Measurements from ENCODE around the gene ABCA4. TPM values are rescaled to one million over a fixed set of nuclear protein-coding genes. Genes with fewer than 3 reads are reported as not detected.

ABCA4 gene
- total and polyA plus RNA-seq, 2 of the 8 experiments (the other 6 are each of a cell fraction or from before 2014, with no cell fraction given): 0.06 TPM; not detected in 1

DNA sequence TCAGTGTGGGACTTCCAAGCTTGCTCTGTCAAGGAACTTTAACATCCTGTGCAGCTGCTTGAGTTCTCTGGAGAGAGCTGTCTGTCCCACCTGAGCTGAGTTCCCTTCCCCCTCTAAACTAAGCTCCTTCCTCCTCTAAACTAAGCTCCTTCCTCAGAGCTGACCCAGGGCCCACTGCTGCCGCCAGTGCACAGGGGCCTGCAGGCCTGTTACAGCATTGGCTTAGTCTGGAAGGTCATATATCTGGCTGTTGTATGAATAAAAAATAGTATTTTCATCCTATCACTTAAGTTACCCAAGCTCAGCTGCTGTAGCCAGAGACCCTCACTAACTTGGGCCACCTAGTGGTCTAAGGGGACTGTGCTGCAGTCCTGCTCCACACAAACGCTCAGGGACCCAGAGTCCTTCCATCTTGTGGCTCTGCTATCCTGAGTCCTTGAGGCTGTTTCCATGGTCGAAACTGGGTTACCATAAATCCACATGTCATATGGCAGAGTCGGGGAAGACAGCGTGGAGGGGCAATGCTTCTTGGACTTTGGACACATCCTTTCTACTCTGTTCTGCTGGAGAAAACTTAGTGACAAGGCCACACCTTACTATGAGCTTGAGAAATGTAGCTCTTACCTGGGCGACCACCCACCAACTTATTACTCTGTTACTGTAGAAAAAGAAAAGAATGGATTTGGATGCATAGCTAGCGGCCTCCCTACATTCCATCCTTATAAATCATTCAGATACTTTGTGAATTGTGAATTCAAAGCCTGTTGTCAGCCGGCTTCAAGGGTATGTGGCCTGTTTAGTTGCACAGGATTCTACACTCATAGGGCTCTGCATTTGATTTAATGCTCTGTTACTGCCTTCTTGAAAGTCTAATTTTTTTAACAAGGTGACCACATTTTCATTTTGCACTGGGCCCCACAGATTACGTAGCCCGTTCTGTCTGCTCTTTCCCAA, 140.4 kb downstream of the ABCA4 start:
- H3K36me3 ChIP-seq (ENCODE audit: control insufficient read depth in 2 of 4, insufficient read depth in 4 of 4, low read length in 3 of 4): no peaks in the 10 kb centered on the region
- no peaks in the 10 kb centered on the region for H3K23me2 ChIP-seq (ENCODE audit: low read depth, low read length)
- H3K4me3 ChIP-seq (ENCODE audit: extremely low read depth in 1 of 4, insufficient read depth in 2 of 4, low read depth in 3 of 4, low read length in 4 of 4): no peak overlapping the region
- no peak overlapping the region for H4K5ac ChIP-seq (ENCODE audit: insufficient read length, low read depth, low read length)
- no peak overlapping the region for H3K9ac ChIP-seq (replicated peaks in 1 of 4; ENCODE audit: extremely low read depth in 1 of 4, low read depth in 3 of 4, low read length in 3 of 4)
- H2BK5ac ChIP-seq (ENCODE audit: low read depth, low read length): no peak overlapping the region
- ChIA-PET CTCF (ENCODE audit: partially characterized antibody) (interaction anchor here (0.8 to 8.8 kb wide), 38 partner anchors 8 to 417 kb away, joined by 3 to 66 read pairs (median 4); partner anchors contain the start of gene DNTTIP2), POLR2A (ENCODE audit: partially characterized antibody) (interaction anchor here (0.6 to 0.9 kb wide), 2 partner anchors 22 to 101 kb away, joined by 4 to 5 read pairs; partner anchors contain the start of gene DNTTIP2)
- no peak overlapping the region for H2BK12ac ChIP-seq (ENCODE audit: low read depth, low read length)
- no peak overlapping the region for H2BK20ac ChIP-seq (ENCODE audit: low read length)
- no peak overlapping the region for H3K56ac ChIP-seq (replicated peaks; ENCODE audit: insufficient read length, low read depth, low read length)
- no peaks in the 10 kb centered on the region for H3K79me1 ChIP-seq (ENCODE audit: low read depth, low read length)
- no peak overlapping the region for H3K23ac ChIP-seq (ENCODE audit: insufficient read length)
- WGBS, 2 experiments (ENCODE audit: extremely low coverage in 1 of 2, insufficient coverage in 1 of 2, insufficient read length in 1 of 2, insufficient replicate concordance in 2 of 2, low coverage in 1 of 2, low lambda C conversion rate in 2 of 2, missing lambda C conversion rate in 1 of 2): 79% methylated on average over 10 of the region's 10 CpGs; no CpG with 5 or more reads in 1 of the 2 experiments
- H3K27ac ChIP-seq (ENCODE audit: low read depth, low read length): no peak overlapping the region
- H3K79me2 ChIP-seq (ENCODE audit: control insufficient read depth in 1 of 2, insufficient read depth in 2 of 2, low read length in 2 of 2): no peaks in the 10 kb centered on the region
- peaks cover 1 to 10% (median 6%) of the 10 kb centered on the region in 4 experiments; a peak in 6 of 7 replicates for H3K4me1 ChIP-seq (replicated peaks in 1 of 4; ENCODE audit: control insufficient read depth in 3 of 4, insufficient read depth in 4 of 4, low read length in 3 of 4)
- no peak overlapping the region for H3K4me2 ChIP-seq (ENCODE audit: insufficient read depth in 1 of 2, low read depth in 2 of 2, low read length in 2 of 2)
- H2AFZ ChIP-seq (ENCODE audit: low read length): peak overlapping the region; percentile 96
- H3K14ac ChIP-seq (ENCODE audit: insufficient read length): no peak overlapping the region
- no peak overlapping the region for H3K4ac ChIP-seq (replicated peaks; ENCODE audit: insufficient read length, low read depth, low read length)
- H2BK120ac ChIP-seq (replicated peaks; ENCODE audit: low read depth, low read length): no peak overlapping the region
- no peaks in the 10 kb centered on the region for H4K20me1 ChIP-seq (replicated peaks in 1 of 2; ENCODE audit: control insufficient read depth in 1 of 2, insufficient read depth in 2 of 2, low read length in 2 of 2)
- DNase-seq (ENCODE audit: low read depth in 1 of 2, low spot score in 2 of 2) (peak in 1 of 2 experiments; percentile 58), FAIRE-seq (peak; percentile 83)
- no peaks in the 10 kb centered on the region for H3K9me3 ChIP-seq (ENCODE audit: insufficient read depth in 2 of 2, low read depth in 1 of 2, low read length in 1 of 2)
- H2BK15ac ChIP-seq (ENCODE audit: low read length): no peak overlapping the region
- H4K91ac ChIP-seq (replicated peaks; ENCODE audit: insufficient read length, low read length): no peak overlapping the region
- H4K8ac ChIP-seq (ENCODE audit: extremely low read depth, insufficient read depth, low read length): no peak overlapping the region
- no peaks in the 10 kb centered on the region for H3K27me3 ChIP-seq (replicated peaks in 1 of 4; ENCODE audit: control insufficient read depth in 3 of 4, extremely low read depth in 1 of 4, insufficient read depth in 3 of 4, low read length in 3 of 4)
- TF ChIP-seq, protein P1, sequence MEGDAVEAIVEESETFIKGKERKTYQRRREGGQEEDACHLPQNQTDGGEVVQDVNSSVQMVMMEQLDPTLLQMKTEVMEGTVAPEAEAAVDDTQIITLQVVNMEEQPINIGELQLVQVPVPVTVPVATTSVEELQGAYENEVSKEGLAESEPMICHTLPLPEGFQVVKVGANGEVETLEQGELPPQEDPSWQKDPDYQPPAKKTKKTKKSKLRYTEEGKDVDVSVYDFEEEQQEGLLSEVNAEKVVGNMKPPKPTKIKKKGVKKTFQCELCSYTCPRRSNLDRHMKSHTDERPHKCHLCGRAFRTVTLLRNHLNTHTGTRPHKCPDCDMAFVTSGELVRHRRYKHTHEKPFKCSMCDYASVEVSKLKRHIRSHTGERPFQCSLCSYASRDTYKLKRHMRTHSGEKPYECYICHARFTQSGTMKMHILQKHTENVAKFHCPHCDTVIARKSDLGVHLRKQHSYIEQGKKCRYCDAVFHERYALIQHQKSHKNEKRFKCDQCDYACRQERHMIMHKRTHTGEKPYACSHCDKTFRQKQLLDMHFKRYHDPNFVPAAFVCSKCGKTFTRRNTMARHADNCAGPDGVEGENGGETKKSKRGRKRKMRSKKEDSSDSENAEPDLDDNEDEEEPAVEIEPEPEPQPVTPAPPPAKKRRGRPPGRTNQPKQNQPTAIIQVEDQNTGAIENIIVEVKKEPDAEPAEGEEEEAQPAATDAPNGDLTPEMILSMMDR (IDR thresholded peaks at IDR 0.05; ENCODE audit: control extremely low read depth in 1 of 3, insufficient read depth in 1 of 3, low read depth in 1 of 3, low read length in 3 of 3): peak; percentile 65 to 78 (median 73)
- peak; percentile 51; the same call in 1 of the 2 replicates for TF ChIP-seq YY1 (IDR thresholded peaks at IDR 0.05; ENCODE audit: low read depth, low read length)
- peak; percentile 29 to 54; a peak in 3 of 4 replicates for TF ChIP-seq RAD21 (IDR thresholded peaks at IDR 0.05 in 1 of 2, conservative IDR thresholded peaks at IDR 0.05 in 1 of 2; ENCODE audit: low read depth in 2 of 2, low read length in 2 of 2)
- no peak for TF ChIP-seq RXRA (IDR thresholded peaks at IDR 0.05; ENCODE audit: insufficient read depth, low read depth, low read length)
- no peak for TF ChIP-seq POLR2A (IDR thresholded peaks at IDR 0.05; ENCODE audit: control extremely low read depth in 1 of 2, low read depth in 2 of 2, low read length in 2 of 2)
- H2AK5ac ChIP-seq (ENCODE audit: low read depth, low read length): no peak overlapping the region
- no peak overlapping the region for H3K18ac ChIP-seq (ENCODE audit: extremely low read depth, low read length)
